K562 (cell line): ENCODE data around the gene MED15. TPM values are rescaled to one million over a fixed set of nuclear protein-coding genes. Genes with fewer than 3 reads are reported as not detected.

Experiments
- BDP1 ChIP-seq: IDR thresholded peaks from 3 replicates; pipeline ENCODE4 v1.6.1; 2011; ENCODE audit not compliant: insufficient read length, insufficient read depth
- CBX8 ChIP-seq: fragments of 200-600 bp; sonication (generic); IDR thresholded peaks from 2 replicates; pipeline ENCODE4 v1.6.1; 2012; ENCODE audit warnings: borderline replicate concordance, mixed run types, low read depth, mild to moderate bottlenecking, moderate library complexity, mixed read lengths, low read length, control low read depth, inconsistent platforms; ENCODE audit not compliant: poor library complexity, severe bottlenecking; ENCODE audit errors: extremely low read depth
- GTF2B ChIP-seq: IDR thresholded peaks from 2 replicates; pipeline ENCODE4 v1.6.1; 2011; ENCODE audit not compliant: insufficient read length; ENCODE audit errors: extremely low read depth
- KDM2B ChIP-seq: fragments of 250-450 bp; sonication (Bioruptor Pico); IDR thresholded peaks from 2 replicates; pipeline ENCODE4 v1.8.0; 2021; ENCODE audit warnings: mild to moderate bottlenecking, moderate library complexity
- MGA ChIP-seq: fragments of 450-650 bp; IDR thresholded peaks from 2 replicates; pipeline ENCODE4 v1.6.1; 2016; ENCODE audit warnings: mild to moderate bottlenecking, moderate library complexity
- MITF ChIP-seq: IDR thresholded peaks from 2 replicates; pipeline ENCODE4 v1.6.1; 2014; ENCODE audit warnings: antibody characterized with exemption
- SIN3A ChIP-seq, 2 experiments: fragments of 150-350 bp in 1 of 2; IDR thresholded peaks; 2 replicates each; pipeline ENCODE4 v1.6.1; 2011 to 2016; ENCODE audit warnings: borderline replicate concordance in 2 of 2, low read depth in 2 of 2, low read length in 2 of 2, mild to moderate bottlenecking in 2 of 2, moderate library complexity in 2 of 2; ENCODE audit not compliant: control insufficient read depth in 1 of 2
- SRSF1 ChIP-seq: fragments of 200-400 bp; formaldehyde crosslinking; IDR thresholded peaks from 2 replicates; pipeline ENCODE4 v1.6.1; 2017; ENCODE audit warnings: mild to moderate bottlenecking, low read depth, low read length, moderate library complexity
- ZNF354B ChIP-seq: fragments of 250-450 bp; sonication (Bioruptor Pico); IDR thresholded peaks from 2 replicates; pipeline ENCODE4 v1.4.0; 2020
- ZNF436 ChIP-seq: fragments of 250-450, 450-650 bp; sonication (Bioruptor Pico); formaldehyde crosslinking; IDR thresholded peaks from 2 replicates; pipeline ENCODE4 v1.7.0; 2020; ENCODE audit warnings: mild to moderate bottlenecking
- polyA plus RNA-seq, 8 experiments: library from polyadenylated mRNA; depleted of rRNA in 4 of 8; stranded (reverse) in 5 of 8; unstranded in 3 of 8; fragments of >200 nt; fragmentation: Nextera tagmentation in 2 of 8; fragmentation: Illumina TruSeq in 1 of 8; extraction: Ambion mirVana in 2 of 8; extraction: Trizol in 1 of 8; gene quantifications; 2 replicates each; pipeline versions ENCODE4 v1.2.1 to v1.2.3, GENCODE V29; 2011 to 2014; ENCODE audit warnings: inconsistent platforms in 1 of 8, missing spikeins in 1 of 8
- total RNA-seq, 7 experiments: library from RNA; depleted of rRNA in 6 of 7; stranded (reverse); fragments of >200 nt in 6 of 7; fragmentation: Illumina TruSeq in 2 of 7; extraction: Trizol in 2 of 7; gene quantifications; 2 replicates each; pipeline versions ENCODE4 v1.2.1 to v1.2.3, GENCODE V29; 2011 to 2021; ENCODE audit warnings: low replicate concordance in 1 of 7
- TF ChIP-seq, protein P1 (sequence below): fragments of 450-650 bp; IDR thresholded peaks from 2 replicates; pipeline ENCODE4 v1.6.1; 2016; ENCODE audit warnings: antibody characterized with exemption

Gene MED15
- total and polyA plus RNA-seq, 9 of the 15 experiments (the other 6 are each of a cell fraction or from before 2014, with no cell fraction given) = 4.0 to 271 (median 60.1) TPM

- TF ChIP-seq GTF2B (no peak), ZNF436 (no peak), MGA (no peak), SIN3A (IDR thresholded peaks at IDR 0.05; ENCODE audit: borderline replicate concordance in 2 of 2, control insufficient read depth in 1 of 2, low read depth in 2 of 2, low read length in 2 of 2) (no peak), SRSF1 (no peak), BDP1 (no peak), KDM2B (no peak), ZNF354B (no peak), CBX8 (no peak), MITF (no peak)
- TF ChIP-seq, protein P1, sequence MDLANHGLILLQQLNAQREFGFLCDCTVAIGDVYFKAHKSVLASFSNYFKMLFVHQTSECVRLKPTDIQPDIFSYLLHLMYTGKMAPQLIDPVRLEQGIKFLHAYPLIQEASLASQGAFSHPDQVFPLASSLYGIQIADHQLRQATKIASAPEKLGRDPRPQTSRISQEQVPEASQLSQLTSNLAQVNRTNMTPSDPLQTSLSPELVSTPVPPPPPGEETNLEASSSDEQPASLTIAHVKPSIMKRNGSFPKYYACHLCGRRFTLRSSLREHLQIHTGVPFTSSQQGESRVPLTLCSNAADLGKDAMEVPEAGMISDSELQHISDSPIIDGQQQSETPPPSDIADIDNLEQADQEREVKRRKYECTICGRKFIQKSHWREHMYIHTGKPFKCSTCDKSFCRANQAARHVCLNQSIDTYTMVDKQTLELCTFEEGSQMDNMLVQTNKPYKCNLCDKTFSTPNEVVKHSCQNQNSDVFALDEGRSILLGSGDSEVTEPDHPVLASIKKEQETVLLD = peak; percentile 84
Measured at GRCh38 chr22:20628081-20628939, 120.9 kb downstream of the MED15 start (continued).
